ENCODE data around the gene NELFB.

The NELFB gene

GRCh38 chr9:137303893-137304382 lies 48.8 kb downstream of the NELFB start:
- no peak overlapping the region for H3K4me3 ChIP-seq (ENCODE audit: low read length)
- no peaks in the 10 kb centered on the region for H3K27me3 ChIP-seq (ENCODE audit: insufficient read depth, low read length)
- H2AFZ ChIP-seq (ENCODE audit: low read depth, low read length): no peak overlapping the region
- H3K9me3 ChIP-seq (ENCODE audit: low read length): no peaks in the 10 kb centered on the region
- H3K36me3 ChIP-seq (ENCODE audit: insufficient read depth, low read length): no peaks in the 10 kb centered on the region
- H3K4me1 ChIP-seq (ENCODE audit: insufficient read depth, low read length): peaks cover 68% of the 10 kb centered on the region

GRCh38 chr9:137304383-137305059 lies 49.4 kb downstream of the NELFB start:
- Histone ChIP-seq H3K9me3 (ENCODE audit: low read length) (no peaks in the 10 kb centered on the region), H2AFZ (ENCODE audit: low read depth, low read length) (no peak overlapping the region), H3K36me3 (ENCODE audit: insufficient read depth, low read length) (no peaks in the 10 kb centered on the region), H3K4me3 (ENCODE audit: low read length) (no peak overlapping the region), H3K27me3 (ENCODE audit: insufficient read depth, low read length) (no peaks in the 10 kb centered on the region), H3K4me1 (ENCODE audit: insufficient read depth, low read length) (peaks cover 62% of the 10 kb centered on the region)

DNA sequence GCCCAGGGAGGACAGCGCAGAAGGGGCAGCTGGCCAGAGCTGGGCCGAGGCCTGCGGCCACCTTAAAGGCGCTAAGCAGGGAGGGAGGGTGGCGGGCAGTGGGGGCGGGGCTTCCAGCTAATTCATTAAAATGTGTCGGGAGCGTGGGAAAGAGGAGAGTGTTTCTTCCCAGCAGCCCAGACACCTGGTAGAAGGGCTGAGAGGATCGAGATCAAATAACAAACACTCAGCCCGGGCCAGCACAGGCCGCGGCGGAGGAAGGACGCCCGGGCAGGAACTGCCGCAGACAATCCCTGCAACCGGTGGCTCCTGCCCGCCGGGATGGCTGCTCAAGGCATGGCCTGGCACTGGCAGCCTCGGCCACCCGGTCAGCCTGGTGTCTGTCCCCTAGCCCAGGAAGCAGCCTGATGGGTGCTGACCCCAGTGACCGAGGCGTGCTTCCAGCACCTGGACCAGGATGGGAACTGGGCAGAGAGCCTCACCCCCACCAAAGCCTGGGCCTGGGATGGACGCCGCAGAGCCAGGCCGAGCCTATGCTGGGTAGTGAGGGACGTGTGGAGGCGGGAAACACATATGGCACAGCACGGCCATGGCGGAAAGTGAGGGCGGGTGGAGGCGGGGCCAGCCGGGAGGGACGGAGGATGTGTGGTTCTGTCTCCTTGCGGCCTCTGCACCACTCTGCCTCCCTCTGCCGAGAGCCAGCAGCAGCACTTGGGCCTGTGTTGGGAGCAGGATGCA lies 50.1 kb downstream of the NELFB start:
- Histone ChIP-seq H3K4me3 (ENCODE audit: low read length) (no peak overlapping the region), H3K27me3 (ENCODE audit: insufficient read depth, low read length) (no peaks in the 10 kb centered on the region), H3K36me3 (ENCODE audit: insufficient read depth, low read length) (no peaks in the 10 kb centered on the region), H2AFZ (ENCODE audit: low read depth, low read length) (no peak overlapping the region), H3K4me1 (ENCODE audit: insufficient read depth, low read length) (peaks cover 56% of the 10 kb centered on the region), H3K9me3 (ENCODE audit: low read length) (no peaks in the 10 kb centered on the region)

GRCh38 chr9:137305798-137306065 lies 50.6 kb downstream of the NELFB start:
- Histone ChIP-seq H2AFZ (ENCODE audit: low read depth, low read length) (no peak overlapping the region), H3K9me3 (ENCODE audit: low read length) (no peaks in the 10 kb centered on the region), H3K27me3 (ENCODE audit: insufficient read depth, low read length) (no peaks in the 10 kb centered on the region), H3K36me3 (ENCODE audit: insufficient read depth, low read length) (no peaks in the 10 kb centered on the region), H3K4me1 (ENCODE audit: insufficient read depth, low read length) (peaks cover 57% of the 10 kb centered on the region), H3K4me3 (ENCODE audit: low read length) (no peak overlapping the region)

DNA sequence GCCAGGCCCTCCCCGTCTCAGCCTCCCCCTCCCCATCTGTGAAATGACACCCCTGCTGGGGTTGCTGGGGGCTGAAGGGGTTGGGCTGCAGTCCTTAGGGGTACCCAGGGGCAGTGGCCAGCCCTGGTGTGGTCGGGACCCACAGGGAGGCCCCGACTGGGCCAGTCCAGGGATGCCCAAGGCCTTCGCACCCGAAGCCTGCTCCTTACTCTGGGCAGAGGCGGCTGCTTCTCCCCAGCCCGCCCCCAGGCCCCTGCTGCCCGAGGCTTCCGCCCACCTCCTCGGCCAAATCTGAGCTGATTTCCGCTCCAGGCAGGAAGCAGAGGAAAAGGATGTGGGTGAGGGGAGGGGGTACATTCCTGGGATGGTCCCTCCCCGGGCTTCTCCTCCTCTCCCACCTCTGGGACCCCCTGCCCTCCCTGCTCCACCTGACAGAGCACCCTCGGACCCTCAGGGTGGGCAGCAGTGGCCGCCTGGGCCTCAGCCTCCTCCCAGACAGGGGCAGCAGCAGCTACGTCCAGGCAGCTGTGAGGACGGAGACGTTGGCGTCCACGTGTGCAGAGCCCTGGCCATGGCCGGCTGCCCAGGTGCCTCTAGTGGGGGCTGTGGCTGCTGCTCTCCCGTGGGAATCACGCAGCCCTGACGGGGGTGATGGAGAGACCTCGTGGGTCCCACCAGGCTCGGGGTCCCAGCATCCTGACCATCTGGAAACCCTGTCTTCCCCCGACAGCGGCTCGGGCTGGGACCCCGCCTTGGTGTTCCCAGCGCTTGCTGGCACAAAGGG lies 51.1 kb downstream of the NELFB start:
- Histone ChIP-seq H3K4me1 (ENCODE audit: insufficient read depth, low read length) (peaks cover 62% of the 10 kb centered on the region), H3K27me3 (ENCODE audit: insufficient read depth, low read length) (no peaks in the 10 kb centered on the region), H3K36me3 (ENCODE audit: insufficient read depth, low read length) (no peaks in the 10 kb centered on the region), H2AFZ (ENCODE audit: low read depth, low read length) (no peak overlapping the region), H3K4me3 (ENCODE audit: low read length) (no peak overlapping the region), H3K9me3 (ENCODE audit: low read length) (no peaks in the 10 kb centered on the region)

- H3K4me1 ChIP-seq (ENCODE audit: insufficient read depth, low read length): peaks cover 63% of the 10 kb centered on the region
- H3K9me3 ChIP-seq (ENCODE audit: low read length): no peaks in the 10 kb centered on the region
- H3K4me3 ChIP-seq (ENCODE audit: low read length): no peak overlapping the region
- no peaks in the 10 kb centered on the region for H3K36me3 ChIP-seq (ENCODE audit: insufficient read depth, low read length)
- no peak overlapping the region for H2AFZ ChIP-seq (ENCODE audit: low read depth, low read length)
- no peaks in the 10 kb centered on the region for H3K27me3 ChIP-seq (ENCODE audit: insufficient read depth, low read length)
Observed at GRCh38 chr9:137306850-137307254, 51.7 kb downstream of the NELFB start.

DNA sequence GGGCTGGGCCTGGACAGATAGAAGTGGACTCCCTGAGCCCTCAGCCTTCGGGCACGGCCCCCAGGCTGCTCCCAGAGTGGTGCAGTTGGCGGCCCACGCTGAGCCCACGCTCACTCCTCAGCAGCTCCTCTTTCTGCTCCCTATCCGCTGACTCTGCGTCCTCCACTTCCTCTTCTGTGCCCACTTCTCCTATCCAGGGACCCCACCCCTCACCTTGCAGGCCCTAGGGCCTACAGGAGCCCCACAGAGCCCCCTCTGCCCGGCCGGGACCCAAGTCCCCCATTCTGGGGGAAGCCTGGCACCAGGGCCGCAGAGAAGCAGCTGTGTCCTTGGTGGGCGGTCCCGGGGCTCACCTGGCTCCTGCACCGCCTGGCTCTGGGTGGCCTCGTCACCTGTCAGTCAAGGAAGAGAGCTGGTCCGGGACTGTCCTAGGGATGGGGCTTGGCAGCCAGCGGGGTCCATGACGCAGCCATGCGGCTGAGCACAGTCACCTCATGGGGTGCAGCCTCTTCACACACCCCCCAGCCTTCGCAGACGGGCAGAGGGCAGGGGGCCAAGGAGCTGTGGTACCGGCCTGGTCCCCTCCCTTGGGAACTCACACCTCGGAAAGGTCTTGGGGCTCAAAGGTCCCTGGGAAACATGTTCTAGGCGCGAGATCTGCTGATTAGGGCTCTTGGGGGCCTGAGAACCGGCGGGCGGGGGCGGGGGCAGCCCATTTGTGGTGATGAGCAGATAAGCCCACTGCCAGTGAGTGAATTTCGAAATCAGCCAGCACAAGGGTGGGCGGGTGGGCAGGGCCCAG lies 52.3 kb downstream of the NELFB start:
- peaks cover 62% of the 10 kb centered on the region for H3K4me1 ChIP-seq (ENCODE audit: insufficient read depth, low read length)
- no peaks in the 10 kb centered on the region for H3K9me3 ChIP-seq (ENCODE audit: low read length)
- no peaks in the 10 kb centered on the region for H3K27me3 ChIP-seq (ENCODE audit: insufficient read depth, low read length)
- H2AFZ ChIP-seq (ENCODE audit: low read depth, low read length): no peak overlapping the region
- H3K4me3 ChIP-seq (ENCODE audit: low read length): no peak overlapping the region
- no peaks in the 10 kb centered on the region for H3K36me3 ChIP-seq (ENCODE audit: insufficient read depth, low read length)

DNA sequence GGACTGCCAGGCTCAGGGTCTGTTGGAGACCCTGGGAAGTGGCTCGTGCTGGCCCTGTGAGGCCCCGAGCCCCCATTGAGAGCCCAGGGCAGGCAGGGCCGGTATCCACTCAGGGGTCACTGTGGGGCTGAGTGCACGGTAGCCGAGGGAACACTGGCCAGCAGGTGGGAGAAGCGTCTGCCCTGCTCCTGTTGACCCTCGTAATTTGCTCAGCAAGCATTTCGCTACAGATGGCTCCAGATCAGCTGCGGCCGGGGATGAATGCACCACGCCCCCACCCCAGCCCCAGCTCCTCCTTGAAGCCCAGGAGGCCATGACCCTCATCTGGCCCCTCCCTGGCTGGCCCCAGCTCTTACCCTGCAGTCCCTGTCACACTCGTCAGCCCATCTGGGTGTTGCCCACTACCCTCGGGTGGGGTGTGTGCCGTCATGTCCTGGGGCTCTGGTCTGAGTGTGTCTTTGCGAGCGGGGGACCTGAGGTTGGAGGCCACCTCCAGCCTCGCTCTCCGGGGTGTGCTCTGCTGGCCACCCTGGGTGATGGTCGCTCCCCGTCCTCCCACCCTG lies 53.0 kb downstream of the NELFB start:
- Histone ChIP-seq H2AFZ (ENCODE audit: low read depth, low read length) (no peak overlapping the region), H3K4me1 (ENCODE audit: insufficient read depth, low read length) (peaks cover 56% of the 10 kb centered on the region), H3K9me3 (ENCODE audit: low read length) (no peaks in the 10 kb centered on the region), H3K4me3 (ENCODE audit: low read length) (no peak overlapping the region), H3K36me3 (ENCODE audit: insufficient read depth, low read length) (no peaks in the 10 kb centered on the region), H3K27me3 (ENCODE audit: insufficient read depth, low read length) (no peaks in the 10 kb centered on the region)

DNA sequence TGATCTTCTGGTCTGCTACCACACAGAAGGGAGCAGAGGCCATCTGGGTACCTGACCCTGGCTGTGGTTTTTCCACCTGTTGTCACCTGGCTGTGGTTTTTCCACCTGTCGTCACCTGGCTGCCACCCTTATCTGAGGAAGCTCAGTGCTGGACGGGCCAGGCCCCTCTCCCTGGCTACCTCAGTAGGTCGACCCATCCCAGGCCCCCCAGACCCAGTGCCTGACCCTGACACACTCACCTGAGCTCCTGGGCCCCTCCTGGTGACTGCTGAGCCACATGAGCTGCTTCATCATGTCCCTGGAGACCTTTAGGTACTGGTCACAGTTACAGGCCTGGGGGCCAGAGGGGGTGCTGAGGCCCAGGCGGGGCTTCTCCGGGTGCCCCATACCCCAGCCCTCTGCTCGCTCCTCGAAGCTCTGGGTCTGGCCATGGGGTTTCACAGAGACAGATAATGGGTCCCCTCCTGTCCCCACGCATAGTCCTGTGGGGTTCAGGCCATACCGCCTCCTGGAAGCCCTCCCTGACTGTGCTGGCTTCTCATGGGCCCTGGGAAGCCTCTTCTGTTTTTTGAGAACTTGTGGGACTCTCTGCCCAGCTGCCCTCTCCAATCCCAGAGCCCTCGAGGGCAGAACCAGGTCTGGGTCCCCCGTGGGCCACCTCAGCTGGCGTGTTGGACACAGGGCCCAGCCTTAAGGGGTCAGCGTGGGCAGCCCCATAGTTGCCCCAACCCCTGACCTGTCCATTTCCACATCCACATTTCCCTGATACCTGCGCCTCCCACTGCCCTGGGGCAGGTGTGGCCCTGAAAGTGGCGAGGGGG lies 54.5 kb downstream of the NELFB start:
- H3K4me1 ChIP-seq (ENCODE audit: insufficient read depth, low read length): peaks cover 55% of the 10 kb centered on the region
- H3K9me3 ChIP-seq (ENCODE audit: low read length): no peaks in the 10 kb centered on the region
- no peaks in the 10 kb centered on the region for H3K36me3 ChIP-seq (ENCODE audit: insufficient read depth, low read length)
- no peak overlapping the region for H3K4me3 ChIP-seq (ENCODE audit: low read length)
- no peak overlapping the region for H2AFZ ChIP-seq (ENCODE audit: low read depth, low read length)
- H3K27me3 ChIP-seq (ENCODE audit: insufficient read depth, low read length): no peaks in the 10 kb centered on the region

DNA sequence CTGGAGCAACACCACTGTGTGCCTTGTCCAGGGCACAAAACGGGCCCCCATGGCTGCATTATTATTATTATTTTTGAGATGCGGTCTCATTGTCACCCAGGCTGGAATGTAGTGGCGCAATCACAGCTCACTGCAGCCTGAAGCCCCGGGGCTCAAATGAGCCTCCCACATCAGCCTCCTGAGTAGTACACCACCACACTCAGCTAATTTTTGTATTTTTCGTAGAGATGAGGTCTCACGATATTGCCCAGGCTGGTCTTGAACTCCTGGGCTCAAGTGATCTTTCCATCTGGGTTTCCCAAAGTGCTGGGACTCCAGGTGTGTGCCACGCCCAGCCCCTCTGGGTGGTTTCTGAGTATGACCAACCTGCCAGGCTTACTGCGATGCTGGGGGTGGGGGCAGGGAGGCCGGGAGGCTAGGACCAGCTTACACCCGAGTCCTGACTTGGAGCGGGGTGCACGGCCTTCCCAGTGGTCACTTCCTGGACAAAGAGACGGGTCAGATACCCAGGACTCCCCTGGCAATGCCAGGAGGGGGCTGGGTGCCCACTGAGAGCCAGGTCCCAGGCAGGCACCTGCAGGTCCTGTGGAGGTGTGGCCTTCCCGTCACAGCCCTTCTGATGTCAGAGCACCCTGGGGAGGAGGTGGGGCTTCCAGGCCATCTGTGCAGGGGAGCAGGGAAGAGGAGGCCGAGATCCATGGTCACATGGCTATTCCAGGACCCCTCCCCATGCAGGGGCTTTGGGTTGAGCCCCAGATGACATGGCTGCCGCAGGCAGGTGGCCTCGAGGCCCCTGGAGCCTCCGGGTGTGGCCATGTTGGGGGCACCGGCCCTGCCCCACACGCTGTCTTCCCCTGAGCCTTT lies 55.3 kb downstream of the NELFB start:
- H2AFZ ChIP-seq (ENCODE audit: low read depth, low read length): no peak overlapping the region
- no peaks in the 10 kb centered on the region for H3K36me3 ChIP-seq (ENCODE audit: insufficient read depth, low read length)
- H3K27me3 ChIP-seq (ENCODE audit: insufficient read depth, low read length): no peaks in the 10 kb centered on the region
- peaks cover 55% of the 10 kb centered on the region for H3K4me1 ChIP-seq (ENCODE audit: insufficient read depth, low read length)
- no peaks in the 10 kb centered on the region for H3K9me3 ChIP-seq (ENCODE audit: low read length)
- H3K4me3 ChIP-seq (ENCODE audit: low read length): no peak overlapping the region

DNA sequence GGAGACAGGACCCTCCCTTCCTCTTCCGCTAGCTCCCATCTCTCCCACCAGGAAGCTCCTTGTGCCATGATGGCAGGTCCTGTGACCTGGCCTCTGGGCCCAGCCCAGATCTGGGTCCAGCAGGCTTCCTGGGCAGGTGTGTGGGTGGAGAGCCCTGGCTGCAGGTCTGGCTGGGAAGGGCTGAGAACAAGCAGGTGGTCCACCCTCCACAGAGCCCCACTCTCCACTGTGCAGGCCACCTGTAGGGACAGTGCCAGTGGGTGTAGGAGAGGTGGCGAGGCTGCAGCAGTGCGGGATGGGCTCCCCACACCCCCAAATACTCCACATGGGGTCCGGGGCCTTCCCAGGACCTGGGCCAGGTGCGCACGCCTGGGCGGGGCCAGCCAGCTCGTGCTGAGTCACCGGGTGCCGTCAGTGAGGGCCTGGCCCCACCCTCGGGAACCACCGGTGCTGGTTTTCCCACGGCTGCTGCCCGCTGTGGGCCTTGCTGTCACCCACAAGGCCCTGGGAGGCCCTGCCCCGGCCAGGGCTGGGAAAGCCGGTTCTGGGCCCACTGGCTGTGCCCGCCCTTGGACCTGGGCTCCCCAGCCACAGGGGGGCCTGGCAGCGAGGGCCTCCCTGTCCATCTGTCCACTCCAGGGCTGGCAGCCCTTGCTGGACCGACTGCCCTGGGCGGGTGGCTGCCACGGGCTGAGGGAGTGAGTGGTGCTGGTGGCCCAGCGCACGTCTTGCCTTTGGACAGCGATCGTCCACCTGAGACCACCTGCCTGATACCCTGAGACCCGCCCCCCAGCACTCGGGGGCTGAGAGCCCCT lies 56.3 kb downstream of the NELFB start:
- Histone ChIP-seq H3K27me3 (ENCODE audit: insufficient read depth, low read length) (no peaks in the 10 kb centered on the region), H2AFZ (ENCODE audit: low read depth, low read length) (no peak overlapping the region), H3K9me3 (ENCODE audit: low read length) (no peaks in the 10 kb centered on the region), H3K4me3 (ENCODE audit: low read length) (no peak overlapping the region), H3K36me3 (ENCODE audit: insufficient read depth, low read length) (no peaks in the 10 kb centered on the region), H3K4me1 (ENCODE audit: insufficient read depth, low read length) (peaks cover 49% of the 10 kb centered on the region)
